AML-193 (cell line): Measurements from ENCODE around the gene CCNF.

Source experiments
- DNase-seq, 2 experiments: peaks; one replicate each; lab custom pipeline; 2025; lab: John Stamatoyannopoulos, UW

The CCNF gene

DNA sequence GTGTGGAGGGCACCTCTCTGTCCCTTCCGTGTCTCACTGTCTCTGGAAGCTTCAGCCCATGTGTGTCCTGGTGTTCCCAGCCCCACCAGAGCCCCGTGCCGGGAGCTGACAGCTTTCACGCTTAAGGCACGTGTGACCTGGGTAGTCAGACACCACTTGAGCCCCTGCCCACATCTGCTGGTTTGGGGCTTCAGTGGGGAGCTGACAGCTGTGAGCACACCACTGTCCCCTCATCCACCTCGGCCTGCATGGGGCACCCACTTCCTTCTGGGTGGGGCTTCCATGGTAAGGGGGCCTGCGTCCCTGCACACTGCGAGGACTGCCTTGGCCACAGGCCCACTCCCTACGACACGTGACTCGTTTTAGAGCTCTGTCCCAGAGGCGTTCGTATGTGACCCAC lies 28.0 kb downstream of the CCNF start:
- no peak for DNase-seq

DNA sequence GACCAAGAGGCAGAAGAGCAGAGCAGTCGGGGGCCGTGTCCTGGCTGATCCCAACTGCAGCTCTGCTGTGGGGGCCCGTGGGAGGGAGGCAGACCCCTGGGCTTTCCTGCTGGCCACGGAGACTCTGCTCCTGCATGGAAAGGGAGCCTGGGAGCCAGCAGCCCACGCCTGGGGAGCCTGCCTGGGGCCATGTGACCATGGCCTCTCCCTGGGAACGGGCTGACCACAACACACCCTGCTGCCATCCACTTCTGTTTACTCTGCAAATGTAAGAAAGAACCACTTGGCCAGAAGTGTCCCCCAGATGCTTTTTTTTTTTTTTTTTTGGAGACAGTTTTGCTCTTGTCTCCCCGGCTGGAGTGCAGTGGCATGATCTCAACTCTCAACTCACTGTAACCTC lies 28.7 kb downstream of the CCNF start:
- DNase-seq = no peak

DNA sequence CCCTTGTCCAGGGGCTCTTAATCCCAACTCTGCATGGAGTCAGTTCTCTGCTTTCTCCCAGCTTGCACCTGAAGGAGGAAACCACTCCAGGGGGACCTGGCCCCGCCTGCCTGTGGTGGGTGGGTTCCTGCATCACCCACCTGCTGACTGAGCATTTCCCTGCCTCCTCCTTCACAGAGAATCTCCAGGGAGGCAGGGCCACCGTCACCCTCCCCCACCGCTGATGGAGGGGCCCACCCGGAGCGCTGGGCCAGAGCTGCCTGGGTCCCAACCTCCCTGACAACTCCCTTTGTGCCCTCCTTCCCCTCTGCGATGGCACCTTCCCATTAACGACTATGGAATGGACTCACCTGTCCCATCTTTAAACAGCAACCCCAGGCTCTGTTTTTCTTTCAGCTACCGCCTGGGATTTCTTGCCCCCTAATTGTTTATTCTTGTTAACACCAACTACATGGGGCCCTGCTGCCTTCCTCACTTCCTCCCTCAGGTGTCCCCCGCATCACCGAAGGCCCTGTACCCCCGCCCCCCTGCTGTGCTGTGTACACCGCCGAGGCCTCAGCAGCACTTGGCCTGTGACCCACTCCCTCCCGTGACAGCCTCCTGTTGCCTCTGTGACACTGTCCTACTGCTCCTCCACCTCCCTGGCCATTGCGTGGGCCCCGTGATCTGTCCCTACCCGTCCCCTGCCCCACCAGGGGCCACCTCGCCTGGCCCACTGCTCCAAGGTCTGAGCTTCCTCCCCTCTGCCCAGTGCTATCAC lies 29.8 kb downstream of the CCNF start:
- no peak for DNase-seq

DNA sequence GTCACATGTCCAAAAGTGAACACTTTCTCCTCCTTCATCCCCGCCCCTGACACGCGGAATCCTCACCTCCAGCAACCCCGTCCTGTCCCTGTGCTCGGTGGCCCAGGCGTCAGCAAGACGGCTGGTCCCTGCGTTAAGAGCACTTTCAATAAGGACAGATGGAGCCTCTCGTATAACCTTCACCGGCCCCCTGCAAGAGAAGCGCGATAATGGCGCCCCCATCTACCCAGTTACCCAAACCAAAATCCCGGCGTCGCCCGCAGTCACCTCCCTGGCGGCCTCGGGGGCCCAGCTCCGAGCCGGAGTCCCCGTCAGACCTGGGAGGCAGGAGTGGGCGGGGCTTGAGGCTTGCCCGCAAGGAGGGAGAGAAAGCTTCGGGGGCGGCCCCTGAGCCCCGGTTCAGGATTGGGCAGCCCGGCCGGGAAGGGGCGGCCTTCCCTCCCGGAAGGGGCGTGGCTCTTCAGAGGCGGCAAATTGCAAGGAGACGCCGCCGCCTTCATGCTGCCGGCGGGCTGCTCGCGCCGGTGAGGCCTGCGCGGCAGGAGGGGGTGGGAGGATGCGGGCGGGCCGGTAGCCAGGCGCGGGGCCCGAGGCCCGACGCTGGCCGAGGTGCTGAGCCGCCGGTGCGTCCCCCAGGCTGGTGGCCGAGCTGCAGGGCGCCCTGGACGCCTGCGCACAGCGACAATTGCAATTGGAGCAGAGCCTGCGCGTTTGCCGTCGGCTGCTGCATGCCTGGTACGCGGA lies 30.6 kb downstream of the CCNF start, which contains the start of gene TEDC2:
TSS of gene TEDC2 (plus strand) at position 463 of the 744 bp plus-strand sequence. CDS start at position 499, 36 bp downstream.
- peak; percentile 92 for DNase-seq

DNA sequence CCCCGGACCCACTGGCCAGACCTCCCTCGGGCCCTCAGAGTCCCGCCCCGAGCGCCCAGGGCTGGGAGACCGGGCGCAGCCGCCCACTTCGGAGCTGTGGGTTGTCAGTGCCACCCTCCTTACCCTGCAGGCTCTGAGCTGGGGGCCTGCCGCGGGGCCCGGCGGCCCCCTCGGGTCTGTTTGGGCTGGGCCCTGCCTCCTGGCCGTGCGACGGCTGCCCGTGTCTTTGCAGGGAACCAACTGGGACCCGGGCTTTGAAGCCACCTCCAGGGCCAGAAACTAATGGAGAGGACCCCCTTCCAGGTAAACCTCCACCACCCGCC lies 31.1 kb downstream of the CCNF start:
- DNase-seq = no peak

DNA sequence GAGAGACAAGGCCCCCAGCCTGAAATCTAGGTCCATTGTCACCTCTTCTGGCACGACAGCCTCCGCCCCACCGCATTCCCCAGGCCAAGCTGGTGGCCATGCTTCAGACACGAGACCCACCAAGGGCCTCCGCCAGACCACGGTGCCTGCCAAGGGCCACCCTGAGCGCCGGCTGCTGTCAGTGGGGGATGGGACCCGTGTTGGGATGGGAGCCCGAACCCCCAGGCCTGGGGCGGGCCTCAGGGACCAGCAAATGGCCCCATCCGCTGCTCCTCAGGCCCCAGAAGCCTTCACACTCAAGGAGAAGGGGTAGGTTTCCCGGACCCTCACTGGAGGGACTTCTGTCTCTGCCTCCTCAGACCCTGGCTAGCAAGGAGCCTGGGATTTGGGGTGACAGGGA lies 31.7 kb downstream of the CCNF start:
- no peak for DNase-seq

DNA sequence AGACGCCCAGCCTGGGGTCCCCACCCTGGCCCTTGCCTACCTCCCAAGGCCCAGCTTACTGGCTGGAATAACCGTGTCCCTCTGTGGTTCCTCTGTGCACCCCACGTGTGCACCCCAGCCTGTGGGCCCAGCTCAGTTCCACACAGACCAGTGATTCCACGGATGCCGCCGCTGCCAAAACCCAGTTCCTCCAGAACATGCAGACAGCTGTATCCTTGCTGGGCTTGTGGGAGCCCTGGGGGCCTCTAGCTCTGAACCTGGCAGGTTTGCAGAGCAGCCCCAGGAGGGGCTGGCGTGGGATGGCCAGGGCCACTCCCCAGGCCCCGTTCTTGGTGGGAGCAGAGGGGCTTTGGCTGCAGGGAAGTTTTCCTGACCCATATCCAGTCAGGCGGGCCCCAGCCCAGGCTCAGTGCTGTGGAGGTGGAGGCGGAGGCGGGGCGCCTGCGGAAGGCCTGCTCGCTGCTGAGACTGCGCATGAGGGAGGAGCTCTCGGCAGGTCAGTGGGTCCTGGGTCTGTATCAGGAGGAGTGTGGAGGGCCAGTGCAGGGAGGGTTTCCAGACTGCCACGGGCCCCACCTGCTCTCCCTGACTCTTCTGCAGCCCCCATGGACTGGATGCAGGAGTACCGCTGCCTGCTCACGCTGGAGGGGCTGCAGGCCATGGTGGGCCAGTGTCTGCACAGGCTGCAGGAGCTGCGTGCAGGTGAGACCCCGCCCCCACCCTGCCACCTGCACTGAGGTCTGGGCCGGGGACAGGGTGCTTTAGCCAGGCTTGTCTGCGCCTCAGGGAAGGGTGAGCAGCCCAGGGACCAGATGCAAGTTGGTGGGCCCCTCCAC lies 33.0 kb downstream of the CCNF start:
- DNase-seq = no peak

DNA sequence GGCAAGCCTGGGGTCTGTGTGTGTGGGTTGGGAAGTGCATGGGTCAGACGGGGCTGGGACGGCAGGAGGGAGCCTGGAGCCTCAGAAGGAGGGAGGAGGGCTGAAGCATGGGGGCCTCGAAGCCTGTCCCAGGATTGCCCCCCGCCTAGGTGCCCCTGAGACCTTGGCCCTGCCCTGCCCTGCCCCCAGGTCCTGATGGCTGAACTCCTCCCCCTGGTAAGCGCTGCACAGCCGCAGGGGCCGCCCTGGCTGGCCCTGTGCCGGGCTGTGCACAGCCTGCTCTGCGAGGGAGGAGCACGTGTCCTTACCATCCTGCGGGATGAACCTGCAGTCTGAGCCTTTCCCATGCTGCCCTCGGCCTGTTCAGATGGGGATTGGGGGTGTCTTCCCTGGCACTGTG lies 35.1 kb downstream of the CCNF start:
- no peak for DNase-seq

DNA sequence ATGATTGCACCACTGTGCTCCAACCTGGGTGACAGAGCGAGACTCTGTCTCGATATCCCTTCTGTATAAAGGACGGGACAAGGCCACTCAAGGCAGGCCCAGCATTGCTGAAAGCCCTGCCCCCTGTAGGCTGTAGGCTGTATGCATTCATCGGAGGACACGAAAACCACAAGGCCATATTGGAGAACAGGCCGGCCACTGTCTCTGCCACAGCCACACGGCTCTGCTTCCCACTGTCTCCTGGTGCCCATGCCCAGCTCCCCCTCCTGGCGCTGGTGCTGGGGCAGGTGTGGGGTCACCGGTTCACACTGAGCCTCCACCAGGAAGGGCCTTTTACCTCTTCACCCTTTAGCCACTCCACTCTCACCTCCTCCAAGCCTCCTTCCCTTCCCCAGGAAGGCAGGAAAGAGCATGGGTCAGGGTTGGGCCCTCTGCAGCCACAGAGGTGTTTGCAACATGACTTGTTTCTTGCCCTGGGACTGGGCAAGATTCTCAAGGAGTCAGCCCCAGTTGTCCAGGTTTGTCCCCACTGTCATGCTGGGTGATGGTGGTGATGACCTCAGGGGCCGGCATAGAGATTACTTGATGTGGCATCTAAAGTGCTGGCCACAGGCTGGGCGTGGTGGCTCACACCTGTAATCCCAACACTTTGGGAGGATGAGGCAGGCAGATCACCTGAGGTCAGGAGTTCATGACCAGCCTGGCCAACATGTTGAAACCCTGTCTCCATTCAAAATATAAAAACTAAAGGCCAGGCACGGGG lies 36.6 kb downstream of the CCNF start:
- DNase-seq = no peak

DNA sequence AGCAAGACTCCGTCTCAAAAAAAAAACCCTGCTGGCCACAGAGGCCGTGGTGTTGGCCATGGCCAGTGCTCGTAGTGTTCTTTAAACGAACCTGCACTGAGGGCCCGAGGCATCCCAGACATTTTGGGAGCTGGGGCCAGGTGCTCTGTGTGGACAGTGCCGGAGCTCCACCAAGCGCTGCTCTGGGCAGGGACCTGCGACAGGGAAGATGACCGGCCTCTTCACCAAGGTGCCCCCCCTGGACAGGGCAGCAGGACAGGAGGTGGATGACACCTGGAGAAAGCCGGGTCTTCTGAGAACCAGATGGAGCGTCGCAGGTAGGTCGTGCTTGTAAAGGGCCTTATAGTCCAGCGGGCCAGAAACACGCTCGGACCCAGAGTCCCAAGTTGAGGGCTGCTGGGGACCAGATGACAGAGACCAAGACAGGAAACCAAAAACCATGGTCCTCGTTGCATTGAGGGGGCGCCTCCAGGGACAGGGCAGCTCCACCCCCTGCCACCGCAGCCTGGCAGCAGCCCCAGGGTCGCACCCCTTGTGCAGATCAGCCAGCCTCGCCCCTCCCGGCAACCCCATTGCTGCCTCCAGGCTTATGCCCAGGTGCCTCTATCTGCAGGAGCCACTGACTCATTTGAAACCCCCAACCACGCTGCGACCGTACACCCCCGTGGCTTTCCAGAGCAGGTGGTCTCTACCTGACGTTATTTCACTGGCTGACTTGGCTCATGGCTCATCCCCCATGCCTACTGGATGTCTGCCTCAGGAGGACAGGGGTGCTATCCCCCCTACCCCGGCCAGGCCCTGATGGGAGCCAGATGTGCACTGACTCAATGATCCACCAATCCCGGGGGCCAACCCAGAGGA lies 37.6 kb downstream of the CCNF start:
- DNase-seq = no peak

DNA sequence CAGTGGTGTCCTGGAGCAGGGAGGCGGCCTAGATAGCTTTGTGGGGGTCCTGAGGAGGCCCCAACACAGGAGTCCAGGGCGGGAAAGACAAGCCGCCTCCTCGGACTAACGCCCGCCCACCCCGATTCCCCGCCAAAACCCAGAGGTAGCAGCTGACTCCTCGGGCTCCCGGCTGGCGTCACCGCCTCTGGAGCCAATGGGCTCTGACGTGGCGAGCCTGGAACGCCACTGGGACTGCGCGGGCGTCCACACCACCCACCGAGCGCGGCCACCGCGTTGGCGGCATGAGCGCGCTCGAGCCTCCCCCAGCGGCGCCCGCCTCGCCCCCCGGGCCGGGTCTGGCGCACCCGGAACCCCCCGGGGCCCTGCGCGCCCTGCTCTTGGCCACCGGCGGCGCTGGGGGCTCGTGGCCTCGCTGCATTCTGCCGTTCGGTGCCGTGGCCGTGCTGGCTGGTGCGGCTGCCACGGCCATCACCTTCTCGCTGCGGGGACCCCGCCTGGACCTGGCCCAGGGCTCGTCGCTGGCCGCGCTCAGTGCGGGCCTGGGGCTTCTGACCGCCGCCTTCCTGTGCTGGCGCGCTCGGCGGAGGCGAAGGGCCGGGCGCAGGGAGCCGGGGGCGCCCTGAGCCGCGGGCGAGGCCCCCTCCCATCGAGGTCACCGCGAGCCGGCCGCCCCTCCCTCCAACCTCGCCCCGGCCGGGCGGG lies 38.4 kb downstream of the CCNF start:
- no peak for DNase-seq

DNA sequence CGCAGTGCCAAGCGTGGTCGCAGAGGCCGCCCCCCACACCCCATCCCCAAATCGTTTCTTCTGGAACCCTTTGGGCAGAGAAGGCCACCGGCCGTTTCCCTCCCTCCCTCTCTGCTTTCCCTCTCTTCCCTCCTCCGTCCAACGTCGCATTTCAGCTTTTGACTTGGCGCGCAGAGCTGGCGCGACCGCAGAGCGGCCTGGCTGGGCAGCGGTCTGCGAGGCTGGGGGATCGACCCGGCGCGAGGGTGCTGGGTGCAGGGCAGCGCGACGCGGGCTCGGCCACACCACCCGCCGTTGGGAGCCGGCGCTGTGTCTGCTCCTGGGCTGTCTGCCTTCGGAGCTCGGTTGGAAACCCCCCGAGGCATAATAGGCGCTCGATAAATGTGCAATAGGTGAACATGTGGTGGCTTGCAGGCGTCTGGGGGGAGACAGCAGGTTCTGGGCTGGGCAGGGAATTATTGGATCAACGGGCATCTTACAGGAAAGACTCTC lies 39.0 kb downstream of the CCNF start:
- DNase-seq = no peak

DNA sequence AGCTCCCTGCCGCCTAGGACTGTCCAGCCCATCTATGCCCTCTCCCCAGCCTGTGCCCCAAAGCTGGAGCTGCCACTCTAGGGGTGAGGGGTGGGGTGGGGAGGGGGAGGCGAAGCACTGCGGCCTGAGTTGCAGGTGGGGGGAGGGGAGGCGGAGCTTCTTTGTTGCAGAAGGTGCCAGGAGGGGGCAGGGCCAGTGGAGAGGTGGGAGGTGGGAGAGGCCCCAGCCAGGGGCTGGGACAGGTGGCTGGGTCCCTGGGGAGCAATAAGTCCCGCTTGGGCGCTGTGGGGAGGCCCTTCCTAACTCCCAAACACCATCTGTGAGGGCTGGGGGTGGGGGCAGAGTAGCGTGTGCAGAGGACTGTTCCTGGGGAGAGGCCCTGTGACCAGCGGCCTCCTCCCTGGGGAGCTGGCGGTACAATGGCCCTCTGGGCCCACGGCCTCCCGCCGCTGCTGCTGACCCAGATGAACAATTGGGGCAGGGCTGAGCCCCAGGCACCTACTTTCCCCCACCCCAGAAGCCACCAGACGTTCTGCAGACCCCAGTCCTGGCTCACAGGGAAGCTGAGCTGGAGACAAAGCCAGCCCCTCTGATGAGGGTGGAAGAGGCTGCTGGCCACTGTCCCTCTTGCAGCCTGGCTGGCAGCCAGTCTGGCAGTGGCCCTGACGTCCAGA lies 39.6 kb downstream of the CCNF start:
- DNase-seq = no peak

DNA sequence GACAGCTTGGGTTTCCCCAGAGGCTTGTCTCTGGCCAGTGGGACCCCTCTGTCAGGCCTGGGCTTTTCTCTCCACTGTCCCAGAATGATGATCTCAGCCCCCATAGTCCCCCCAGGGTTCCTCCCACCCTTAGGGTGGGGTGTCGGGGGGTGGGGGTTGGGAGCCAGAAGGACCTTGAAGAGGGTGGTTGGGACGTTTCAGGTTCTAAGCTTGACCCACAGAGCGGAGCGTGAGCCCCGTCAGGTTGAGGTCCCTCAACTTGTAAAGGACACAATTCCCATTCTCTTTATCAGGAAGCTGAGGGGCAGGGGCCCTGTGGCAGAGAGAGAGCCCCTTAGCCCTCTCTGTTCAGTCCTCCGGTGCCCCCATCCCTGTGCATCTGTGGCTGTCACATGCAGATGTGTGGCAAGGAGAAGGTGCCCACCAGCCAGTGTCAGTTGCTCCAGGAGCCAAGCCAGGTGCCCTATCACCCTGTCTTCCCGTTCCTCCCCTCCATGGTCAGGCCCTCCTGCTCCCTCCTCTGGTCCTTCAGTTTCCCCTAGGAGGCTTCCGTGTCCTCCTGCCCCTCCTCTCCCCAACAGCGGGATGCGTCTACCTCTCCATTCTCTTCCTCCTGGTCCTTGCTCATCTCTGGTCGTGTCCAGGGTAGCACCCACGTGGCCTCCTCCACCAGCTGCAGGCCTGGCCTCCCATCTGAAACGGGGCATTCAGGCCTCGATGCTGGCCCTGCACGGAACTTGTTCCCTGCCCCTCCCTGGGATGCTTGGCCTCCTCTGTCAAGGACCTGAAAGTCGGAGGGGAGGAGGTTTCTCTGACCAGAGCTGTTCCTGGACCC lies 40.4 kb downstream of the CCNF start:
- no peak for DNase-seq

DNA sequence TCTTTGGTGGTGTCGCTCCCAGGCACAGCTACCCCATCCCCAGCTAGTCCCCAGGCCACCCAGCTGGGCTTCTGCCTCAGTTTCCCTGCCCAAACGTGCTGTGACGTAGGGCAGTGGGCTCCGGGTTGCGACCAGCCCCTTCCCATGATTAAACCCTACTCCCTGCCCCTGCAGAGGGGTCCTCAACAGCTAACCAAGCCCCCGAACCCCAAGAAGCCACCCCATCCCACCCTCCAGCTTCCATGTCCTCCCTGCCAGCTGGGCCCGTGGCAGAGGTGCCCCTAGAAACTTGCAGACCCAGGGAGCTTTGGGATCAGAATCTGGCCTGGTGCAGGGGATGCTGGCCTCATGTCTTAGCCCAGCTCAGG lies 41.0 kb downstream of the CCNF start:
- DNase-seq = no peak

DNA sequence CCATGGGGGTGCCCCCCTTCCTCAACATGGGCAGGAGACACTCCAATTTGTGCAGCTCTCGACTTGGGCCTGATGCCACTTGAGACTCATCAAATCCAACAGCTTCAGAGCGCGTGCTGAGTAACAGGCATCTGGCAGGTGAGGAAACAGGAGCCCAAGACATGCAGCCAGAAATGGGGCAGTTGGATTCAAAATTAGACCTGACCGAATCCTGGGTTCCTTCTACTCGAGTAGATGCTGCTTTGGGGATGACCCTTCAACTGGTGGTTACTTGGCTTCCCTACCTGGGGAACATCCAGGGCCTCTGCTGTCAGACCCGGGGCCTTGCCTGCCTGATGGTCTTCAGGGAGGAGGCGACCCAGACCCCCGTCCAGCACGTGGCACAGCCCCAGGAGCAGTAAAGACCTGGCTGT lies 41.4 kb downstream of the CCNF start:
- DNase-seq = no peak

DNA sequence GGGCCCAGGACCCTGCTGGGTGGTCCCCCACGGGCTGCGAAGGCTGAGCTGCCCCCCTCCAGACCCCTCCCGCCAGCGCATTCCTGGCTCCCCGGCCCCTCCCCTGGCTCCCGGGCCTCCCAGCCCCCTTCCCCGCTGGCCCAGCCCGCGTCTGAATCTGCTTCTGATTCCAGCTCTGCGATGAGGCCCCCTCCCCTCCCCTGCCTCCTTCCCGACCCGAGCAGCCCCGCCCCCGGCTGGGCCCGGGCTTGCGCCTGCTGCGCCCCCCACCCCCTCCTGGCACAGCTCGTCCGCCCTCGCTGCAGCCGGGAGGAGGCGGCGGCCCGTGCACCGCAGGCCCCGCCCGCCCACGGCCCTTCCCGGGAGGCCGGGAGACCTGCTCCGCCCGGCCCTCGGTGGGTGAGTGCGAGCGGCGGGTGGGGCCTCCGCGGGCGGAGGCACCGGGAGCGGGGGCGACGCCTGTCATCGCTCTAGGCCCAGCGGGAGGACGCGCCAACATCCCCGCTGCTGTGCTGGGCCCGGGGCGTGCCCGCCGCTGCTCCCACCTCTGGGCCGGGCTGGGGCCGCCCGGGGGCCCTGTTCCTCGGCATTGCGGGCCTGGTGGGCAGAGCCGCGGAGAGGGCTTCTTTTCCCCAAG lies 41.9 kb downstream of the CCNF start, which contains the start of gene NTN3:
TSS of gene NTN3 (plus strand) at position 282 of the 637 bp plus-strand sequence. CDS start 405 bp downstream, outside the sequence.
- no peak for DNase-seq
